NT2/D1 (cell line): ENCODE results near the gene GOLGA6A.

Experiments
- DNase-seq: peaks from one replicate; pipeline ENCODE4 v3.0.0-alpha.2; 2011; ENCODE audit warnings: low read depth, low spot score
- H3K27me3 ChIP-seq: 2 replicates; pipeline ENCODE4 v1.6.0; 2011; ENCODE audit warnings: mild to moderate bottlenecking; ENCODE audit not compliant: insufficient read length, insufficient read depth
- H3K36me3 ChIP-seq: 2 replicates; pipeline ENCODE4 v1.6.1; 2011; ENCODE audit warnings: mild to moderate bottlenecking, low read length, mixed read lengths; ENCODE audit not compliant: insufficient read depth, insufficient read length
- H3K4me1 ChIP-seq: 2 replicates; pipeline ENCODE4 v1.5.1; 2011; ENCODE audit not compliant: insufficient read depth, insufficient read length
- H3K4me3 ChIP-seq: 2 replicates; pipeline ENCODE4 v1.5.1; 2011; ENCODE audit warnings: low read depth; ENCODE audit not compliant: insufficient read length
- H3K9ac ChIP-seq: 2 replicates; pipeline ENCODE4 v1.6.0; 2011; ENCODE audit warnings: low read depth; ENCODE audit not compliant: insufficient read length
- H3K9me3 ChIP-seq: 2 replicates; pipeline ENCODE4 v1.5.1; 2011; ENCODE audit warnings: mild to moderate bottlenecking, low read length; ENCODE audit not compliant: insufficient read depth
- SUZ12 ChIP-seq: IDR thresholded peaks from 2 replicates; pipeline ENCODE4 v1.6.1; 2011; ENCODE audit not compliant: insufficient read length, insufficient read depth; ENCODE audit errors: extremely low read depth
- YY1 ChIP-seq: IDR thresholded peaks from 2 replicates; pipeline ENCODE4 v1.6.1; 2011; ENCODE audit not compliant: insufficient read length, insufficient read depth
- ZNF274 ChIP-seq: IDR thresholded peaks from 2 replicates; pipeline ENCODE4 v1.6.1; 2011; ENCODE audit warnings: mild to moderate bottlenecking, low read depth, low read length

Gene GOLGA6A

DNA sequence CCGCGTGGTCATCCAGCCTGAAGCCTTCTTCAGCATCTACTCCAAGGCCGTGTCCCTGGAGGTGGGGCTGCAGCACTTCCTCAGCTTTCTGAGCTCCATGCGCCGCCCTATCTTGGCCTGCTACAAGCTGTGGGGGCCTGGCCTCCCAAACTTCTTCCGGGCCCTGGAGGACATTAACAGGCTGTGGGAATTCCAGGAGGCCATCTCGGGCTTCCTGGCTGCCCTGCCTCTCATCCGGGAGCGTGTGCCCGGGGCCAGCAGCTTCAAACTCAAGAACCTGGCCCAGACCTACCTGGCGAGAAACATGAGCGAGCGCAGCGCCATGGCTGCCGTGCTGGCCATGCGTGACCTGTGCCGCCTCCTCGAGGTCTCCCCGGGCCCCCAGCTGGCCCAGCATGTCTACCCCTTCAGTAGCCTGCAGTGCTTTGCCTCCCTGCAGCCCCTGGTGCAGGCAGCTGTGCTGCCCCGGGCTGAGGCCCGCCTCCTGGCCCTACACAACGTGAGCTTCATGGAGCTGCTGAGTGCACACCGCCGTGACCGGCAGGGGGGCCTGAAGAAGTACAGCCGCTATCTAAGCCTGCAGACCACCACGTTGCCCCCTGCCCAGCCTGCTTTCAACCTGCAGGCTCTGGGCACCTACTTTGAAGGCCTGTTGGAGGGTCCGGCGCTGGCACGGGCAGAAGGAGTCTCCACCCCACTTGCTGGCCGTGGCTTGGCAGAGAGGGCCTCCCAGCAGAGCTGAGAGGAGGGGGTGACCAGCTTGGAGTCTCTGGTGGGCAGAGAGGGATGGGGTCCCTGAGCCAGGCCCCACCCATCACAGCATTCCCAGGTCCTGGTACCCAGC lies 37.9 kb downstream of the GOLGA6A start:
- no peak overlapping the region for H3K9ac ChIP-seq
- H3K4me1 ChIP-seq: peaks cover 18% of the 10 kb centered on the region
- H3K36me3 ChIP-seq: peaks cover 16% of the 10 kb centered on the region
- H3K9me3 ChIP-seq: no peaks in the 10 kb centered on the region
- no peaks in the 10 kb centered on the region for H3K27me3 ChIP-seq
- TF ChIP-seq ZNF274: no peak
- TF ChIP-seq YY1: no peak
- no peak for TF ChIP-seq SUZ12
- DNase-seq: no peak
- no peak overlapping the region for H3K4me3 ChIP-seq

DNA sequence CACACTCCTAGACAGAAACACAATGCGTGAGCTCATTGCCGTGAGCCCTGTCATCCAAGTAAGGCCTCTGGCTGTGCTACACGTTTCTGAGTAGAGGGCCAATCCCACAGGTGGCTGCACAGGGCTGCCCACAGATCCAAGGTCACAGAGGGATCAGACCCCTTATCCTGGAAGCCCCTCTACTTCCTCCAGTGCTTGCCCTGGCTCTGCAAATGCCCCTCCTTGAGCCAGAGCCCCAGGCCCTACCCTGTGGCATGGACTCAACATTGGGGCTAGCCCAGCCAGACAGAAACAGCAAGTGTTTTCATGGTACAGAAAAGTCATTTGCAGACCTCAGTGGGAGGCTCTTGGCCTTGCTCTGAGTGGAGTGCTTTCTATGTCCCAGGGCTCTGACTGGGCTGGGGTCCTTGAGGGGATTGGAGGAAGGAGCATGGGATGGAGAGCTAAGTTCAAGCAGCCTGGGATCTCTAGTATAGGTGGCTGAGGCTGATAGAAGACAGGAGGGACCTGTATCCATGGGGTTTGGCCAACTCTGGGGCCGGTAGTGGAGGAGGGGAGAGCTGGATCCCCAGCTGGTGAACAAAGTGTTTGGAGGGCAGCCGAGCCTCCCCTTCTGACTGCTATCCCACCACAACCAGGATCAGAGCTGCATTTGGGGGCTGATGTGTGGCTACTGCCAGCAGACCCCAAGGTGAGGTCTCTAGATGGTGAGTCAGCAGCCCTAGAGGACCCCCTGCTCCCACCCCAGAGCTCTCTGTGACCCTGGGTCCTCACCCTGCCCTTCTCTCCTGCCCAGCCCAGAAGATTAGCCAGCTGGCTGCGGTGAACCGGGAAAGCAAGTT lies 38.7 kb downstream of the GOLGA6A start:
- Histone ChIP-seq H3K4me3 (no peak overlapping the region), H3K36me3 (peaks cover 16% of the 10 kb centered on the region), H3K27me3 (no peaks in the 10 kb centered on the region), H3K9me3 (no peaks in the 10 kb centered on the region), H3K9ac (no peak overlapping the region), H3K4me1 (peaks cover 26% of the 10 kb centered on the region)
- DNase-seq: no peak
- no peak for TF ChIP-seq YY1
- no peak for TF ChIP-seq SUZ12
- no peak for TF ChIP-seq ZNF274

DNA sequence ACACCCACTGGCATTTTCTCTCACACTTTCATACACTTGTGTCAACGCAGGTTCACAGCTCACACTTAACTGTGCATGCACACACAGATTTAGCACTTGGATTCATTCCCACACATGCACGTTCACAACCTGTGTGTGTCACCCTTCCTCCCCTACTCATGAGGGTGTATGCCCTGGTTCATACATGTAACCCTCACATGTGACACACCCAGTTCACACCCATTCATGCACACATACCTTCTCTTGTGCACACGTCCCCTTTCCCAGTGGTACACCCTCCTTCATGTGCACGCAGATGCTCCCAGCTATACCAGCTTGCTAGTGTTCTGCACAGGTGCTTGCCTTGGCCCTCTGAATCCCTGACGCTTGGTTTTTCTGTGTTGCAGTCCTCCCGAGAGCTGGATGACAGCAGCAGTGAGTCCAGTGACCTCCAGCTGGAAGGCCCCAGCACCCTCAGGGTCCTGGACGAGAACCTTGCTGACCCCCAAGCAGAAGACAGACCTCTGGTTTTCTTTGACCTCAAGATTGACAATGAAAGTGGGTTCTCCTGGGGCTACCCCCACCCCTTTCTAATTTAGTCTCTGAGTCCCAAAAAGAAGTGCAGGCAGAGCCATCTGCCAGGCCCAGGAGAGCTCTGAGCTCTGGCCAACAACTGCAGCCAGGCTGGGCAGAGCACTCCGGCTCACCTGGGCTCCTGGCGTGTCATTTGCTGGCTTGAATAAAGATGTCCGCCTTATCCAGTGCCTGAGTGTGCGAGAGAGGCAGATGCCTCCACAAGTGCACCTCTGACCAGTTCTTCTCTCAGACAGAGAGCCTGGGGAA lies 39.5 kb downstream of the GOLGA6A start:
- Histone ChIP-seq H3K9me3 (no peaks in the 10 kb centered on the region), H3K4me3 (no peak overlapping the region), H3K9ac (no peak overlapping the region), H3K27me3 (no peaks in the 10 kb centered on the region), H3K36me3 (peaks cover 16% of the 10 kb centered on the region), H3K4me1 (peaks cover 23% of the 10 kb centered on the region)
- DNase-seq: no peak
- TF ChIP-seq ZNF274 (no peak), SUZ12 (no peak), YY1 (no peak)

DNA sequence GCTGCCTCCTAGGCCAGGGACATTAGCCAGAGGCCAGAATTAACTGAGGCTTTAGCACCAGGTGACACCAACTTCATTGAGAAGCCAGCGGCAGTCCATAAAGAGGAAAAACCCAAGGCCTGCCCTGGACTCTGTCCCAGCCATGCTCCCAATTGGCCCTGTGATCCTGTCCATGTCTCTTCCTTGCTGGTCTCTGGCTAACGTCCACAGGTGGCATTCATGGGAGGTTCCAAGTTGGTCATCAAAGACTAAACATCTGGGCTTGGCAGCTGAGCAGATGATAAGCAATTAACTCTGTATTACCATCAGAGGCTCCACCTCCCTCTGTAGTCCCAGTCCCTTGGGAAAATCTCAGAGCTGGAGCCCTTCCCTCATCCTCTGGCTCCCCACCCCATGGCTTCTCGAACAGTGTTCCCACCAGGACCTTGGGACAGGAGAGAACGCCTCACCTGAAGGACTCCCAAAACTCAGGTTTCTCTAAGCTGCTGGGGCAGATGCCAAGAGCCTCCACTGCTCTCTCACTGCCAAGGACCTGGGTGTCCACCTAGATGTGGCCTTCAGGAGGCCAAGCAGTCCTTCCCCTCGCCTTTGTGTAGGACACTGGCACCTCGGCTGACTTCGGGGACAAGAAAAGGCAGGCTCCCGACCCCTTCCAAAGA lies 40.4 kb downstream of the GOLGA6A start:
- no peak overlapping the region for H3K9ac ChIP-seq
- peaks cover 24% of the 10 kb centered on the region for H3K36me3 ChIP-seq
- no peaks in the 10 kb centered on the region for H3K27me3 ChIP-seq
- TF ChIP-seq ZNF274 (no peak), YY1 (no peak), SUZ12 (no peak)
- no peak overlapping the region for H3K4me3 ChIP-seq
- H3K4me1 ChIP-seq: peaks cover 30% of the 10 kb centered on the region
- no peaks in the 10 kb centered on the region for H3K9me3 ChIP-seq
- no peak for DNase-seq

DNA sequence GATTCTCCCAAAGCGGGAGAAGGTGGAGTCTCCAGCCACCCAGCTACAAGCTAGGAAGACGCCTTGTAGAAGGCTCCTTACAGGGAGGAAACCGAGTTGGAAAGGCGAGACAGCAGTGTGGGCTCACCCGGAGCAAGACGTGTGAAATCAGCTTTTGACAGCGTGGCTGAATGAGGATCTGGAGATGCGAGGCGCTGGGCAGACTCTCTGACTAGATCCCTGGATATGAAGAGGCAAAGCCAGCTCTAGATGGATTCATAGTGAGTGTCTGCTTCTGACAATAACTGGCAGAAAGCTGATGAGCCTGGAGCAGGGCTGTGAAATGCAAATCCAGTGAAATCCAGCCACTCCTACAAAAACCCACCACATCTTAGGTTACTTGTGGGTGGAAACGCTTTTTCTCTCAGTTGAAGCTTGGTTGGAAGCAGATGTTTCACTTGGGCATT lies 41.0 kb downstream of the GOLGA6A start:
- Histone ChIP-seq H3K4me3 (no peak overlapping the region), H3K9ac (no peak overlapping the region), H3K36me3 (peaks cover 28% of the 10 kb centered on the region), H3K9me3 (no peaks in the 10 kb centered on the region), H3K27me3 (no peaks in the 10 kb centered on the region), H3K4me1 (peaks cover 34% of the 10 kb centered on the region)
- DNase-seq: no peak
- TF ChIP-seq YY1 (no peak), ZNF274 (no peak), SUZ12 (no peak)

DNA sequence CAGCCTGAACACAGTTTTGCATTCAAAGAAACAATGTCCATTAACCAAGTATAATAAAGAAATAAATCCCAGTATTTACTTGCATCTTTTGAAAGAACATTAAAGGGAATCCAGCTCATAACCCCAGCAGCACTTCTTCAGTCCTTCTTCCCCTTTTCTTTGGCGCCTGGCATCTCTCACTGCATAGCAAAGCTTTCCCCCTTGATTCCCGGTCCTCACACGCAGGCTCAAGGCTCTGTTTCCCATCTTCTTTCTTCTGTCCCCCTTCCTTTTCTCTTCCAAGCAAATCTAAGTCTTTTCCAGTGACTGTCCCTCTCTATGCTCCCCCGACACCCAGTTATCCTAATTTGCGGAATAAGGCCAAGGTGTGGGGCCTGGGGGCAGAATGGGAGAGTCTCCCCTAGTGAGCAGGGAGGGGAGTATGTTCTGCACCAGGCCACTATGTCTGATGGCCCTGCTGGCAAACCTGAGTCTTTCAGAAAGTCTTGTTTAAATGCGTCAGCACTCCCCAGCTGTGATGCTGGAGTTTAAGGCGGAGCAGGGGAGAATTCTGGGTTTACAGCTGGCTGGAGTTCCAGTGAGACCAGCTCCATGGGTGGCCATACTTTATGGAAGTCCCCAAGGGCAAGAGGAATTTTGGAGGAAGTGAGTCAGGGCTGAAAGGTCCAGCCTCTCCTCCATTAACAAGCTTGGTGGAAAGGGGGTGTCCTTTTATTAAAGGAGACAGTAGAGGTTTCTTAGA lies 42.1 kb downstream of the GOLGA6A start:
- Histone ChIP-seq H3K9me3 (no peaks in the 10 kb centered on the region), H3K4me1 (peaks cover 37% of the 10 kb centered on the region), H3K36me3 (peaks cover 38% of the 10 kb centered on the region), H3K27me3 (no peaks in the 10 kb centered on the region), H3K4me3 (no peak overlapping the region), H3K9ac (no peak overlapping the region)
- TF ChIP-seq YY1 (no peak), ZNF274 (no peak), SUZ12 (no peak)
- DNase-seq: peak; percentile 68
